ENCODE measurements around the gene GLT8D1. TPM values are rescaled to one million over a fixed set of nuclear protein-coding genes. Genes with fewer than 3 reads are reported as not detected.

The GLT8D1 gene
- total and polyA plus RNA-seq, 9 of the 15 experiments (the other 6 are each of a cell fraction or from before 2014, with no cell fraction given) = 14.1 to 65.9 (median 33.7) TPM

DNA sequence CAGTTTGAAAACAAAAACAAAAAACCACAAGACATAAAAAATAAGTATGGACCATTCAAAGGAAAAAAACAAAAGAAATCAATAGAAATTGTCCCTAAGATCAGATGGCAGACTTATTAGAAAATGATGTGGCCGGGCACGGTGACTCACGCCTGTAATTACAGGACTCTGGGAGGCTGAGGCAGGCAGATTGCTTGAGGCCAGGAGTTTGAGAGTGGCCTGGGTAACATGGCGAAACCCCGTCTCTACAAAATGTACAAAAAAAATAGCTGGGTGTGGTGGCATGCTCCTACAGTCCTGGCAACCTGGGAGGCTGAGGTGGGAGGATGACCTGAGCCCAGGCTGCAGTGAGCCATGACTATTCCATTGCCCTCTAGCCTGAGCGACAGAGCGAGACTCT, 16.9 kb upstream of the GLT8D1 start (continued):
- TF ChIP-seq, protein P1, sequence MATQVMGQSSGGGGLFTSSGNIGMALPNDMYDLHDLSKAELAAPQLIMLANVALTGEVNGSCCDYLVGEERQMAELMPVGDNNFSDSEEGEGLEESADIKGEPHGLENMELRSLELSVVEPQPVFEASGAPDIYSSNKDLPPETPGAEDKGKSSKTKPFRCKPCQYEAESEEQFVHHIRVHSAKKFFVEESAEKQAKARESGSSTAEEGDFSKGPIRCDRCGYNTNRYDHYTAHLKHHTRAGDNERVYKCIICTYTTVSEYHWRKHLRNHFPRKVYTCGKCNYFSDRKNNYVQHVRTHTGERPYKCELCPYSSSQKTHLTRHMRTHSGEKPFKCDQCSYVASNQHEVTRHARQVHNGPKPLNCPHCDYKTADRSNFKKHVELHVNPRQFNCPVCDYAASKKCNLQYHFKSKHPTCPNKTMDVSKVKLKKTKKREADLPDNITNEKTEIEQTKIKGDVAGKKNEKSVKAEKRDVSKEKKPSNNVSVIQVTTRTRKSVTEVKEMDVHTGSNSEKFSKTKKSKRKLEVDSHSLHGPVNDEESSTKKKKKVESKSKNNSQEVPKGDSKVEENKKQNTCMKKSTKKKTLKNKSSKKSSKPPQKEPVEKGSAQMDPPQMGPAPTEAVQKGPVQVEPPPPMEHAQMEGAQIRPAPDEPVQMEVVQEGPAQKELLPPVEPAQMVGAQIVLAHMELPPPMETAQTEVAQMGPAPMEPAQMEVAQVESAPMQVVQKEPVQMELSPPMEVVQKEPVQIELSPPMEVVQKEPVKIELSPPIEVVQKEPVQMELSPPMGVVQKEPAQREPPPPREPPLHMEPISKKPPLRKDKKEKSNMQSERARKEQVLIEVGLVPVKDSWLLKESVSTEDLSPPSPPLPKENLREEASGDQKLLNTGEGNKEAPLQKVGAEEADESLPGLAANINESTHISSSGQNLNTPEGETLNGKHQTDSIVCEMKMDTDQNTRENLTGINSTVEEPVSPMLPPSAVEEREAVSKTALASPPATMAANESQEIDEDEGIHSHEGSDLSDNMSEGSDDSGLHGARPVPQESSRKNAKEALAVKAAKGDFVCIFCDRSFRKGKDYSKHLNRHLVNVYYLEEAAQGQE (IDR thresholded peaks at IDR 0.05; ENCODE audit: borderline replicate concordance) = no peak
- TF ChIP-seq, protein P1 (CRISPR knock-in tag; IDR thresholded peaks at IDR 0.05; ENCODE audit: low read depth) = no peak
- TF ChIP-seq ZNF174 (CRISPR knock-in tag; IDR thresholded peaks at IDR 0.05) = no peak

- ChIA-PET CTCF (ENCODE audit: low intra/inter-chr PET ratio) (no interaction called here), POLR2A (no interaction called here)
- Histone ChIP-seq H3K9ac (ENCODE audit: insufficient read depth in 1 of 2, low read depth in 2 of 2, low read length in 2 of 2) (no peak overlapping the region), H2AFZ (ENCODE audit: low read depth, low read length) (no peak overlapping the region), H3K4me1 (replicated peaks in 1 of 2; ENCODE audit: control insufficient read depth in 2 of 2, insufficient read depth in 2 of 2, low read length in 2 of 2) (no peaks in the 10 kb centered on the region), H3K36me3 (ENCODE audit: control insufficient read depth, insufficient read depth, low read length) (no peaks in the 10 kb centered on the region), H3K4me3 (no peak overlapping the region), H3K27me3 (ENCODE audit: control insufficient read depth in 2 of 2, insufficient read depth in 2 of 2, low read length in 2 of 2) (no peaks in the 10 kb centered on the region), H3K9me1 (ENCODE audit: control insufficient read depth, insufficient read depth, low read length) (no peaks in the 10 kb centered on the region), H3K27ac (ENCODE audit: extremely low read depth, low read depth, low read length) (no peak overlapping the region), H3K79me2 (ENCODE audit: control insufficient read depth, insufficient read depth, low read length) (no peaks in the 10 kb centered on the region), H4K20me1 (replicated peaks; ENCODE audit: control insufficient read depth, insufficient read depth, low read length) (no peaks in the 10 kb centered on the region), H3K4me2 (ENCODE audit: insufficient read depth, low read length) (no peak overlapping the region), H3K9me3 (replicated peaks; ENCODE audit: control insufficient read depth, insufficient read depth, low read depth, low read length) (no peaks in the 10 kb centered on the region)
- FAIRE-seq (no peak), DNase-seq (ENCODE audit: extremely low read depth in 1 of 4, low spot score in 3 of 4) (no peak), ATAC-seq (no peak)
- in situ Hi-C loops (cut with MboI) = no loop called here
- TF ChIP-seq ZNF41 (CRISPR knock-in tag; conservative IDR thresholded peaks at IDR 0.05) = no peak
- TF ChIP-seq DEAF1 (CRISPR knock-in tag; IDR thresholded peaks at IDR 0.05) = no peak
- no peak for TF ChIP-seq MIER1 (IDR thresholded peaks at IDR 0.05; ENCODE audit: low read depth)
- no peak for TF ChIP-seq E2F4 (CRISPR knock-in tag; IDR thresholded peaks at IDR 0.05; ENCODE audit: low read depth)
- TF ChIP-seq ZNF589 (CRISPR knock-in tag; IDR thresholded peaks at IDR 0.05; ENCODE audit: low read depth) = no peak
- no peak for TF ChIP-seq ZNF224 (CRISPR knock-in tag; IDR thresholded peaks at IDR 0.05)
- intact Hi-C loops (cut with micrococcal nuclease) = no loop called here
- WGBS (ENCODE audit: insufficient coverage, low coverage, missing lambda C conversion rate) = 100% methylated on average over 1 of the region's 1 CpG
- BruUV-seq (replicated peaks) = no TSS peak
Measured at GRCh38 chr3:52721730-52722008, 16.1 kb upstream of the GLT8D1 start.
